HepG2 (cell line): ENCODE data around the gene SREBF1.

Experiments used
- CBFB ChIP-seq: sonication (generic); formaldehyde crosslinking; IDR thresholded peaks from 2 replicates; pipeline ENCODE4 v1.4.0; 2020; ENCODE audit warnings: missing genetic modification reagents
- CENPX ChIP-seq: sonication (generic); formaldehyde crosslinking; IDR thresholded peaks from 2 replicates; pipeline ENCODE4 v1.9.0; 2021; ENCODE audit warnings: mild to moderate bottlenecking, missing genetic modification reagents, moderate library complexity
- JUNB ChIP-seq: sonication (generic); formaldehyde crosslinking; IDR thresholded peaks from 2 replicates; pipeline ENCODE4 v1.8.0; 2022; ENCODE audit warnings: missing genetic modification reagents, mild to moderate bottlenecking, borderline replicate concordance
- POLR2A ChIP-seq, 2 experiments: IDR thresholded peaks; 2 replicates each; pipeline ENCODE4 v1.6.1; 2011; ENCODE audit warnings: low read depth in 2 of 2, low read length in 2 of 2, mild to moderate bottlenecking in 1 of 2, moderate library complexity in 1 of 2; ENCODE audit not compliant: insufficient read depth in 1 of 2
- TF ChIP-seq, protein P1 (sequence below), 2 experiments: fragments of 450-650 bp in 1 of 2; sonication (generic) in 1 of 2; formaldehyde crosslinking in 1 of 2; IDR thresholded peaks; 2 replicates each; pipeline versions ENCODE4 v1.6.1 to v1.8.0; 2016 to 2022; ENCODE audit warnings: antibody characterized with exemption in 1 of 2, mild to moderate bottlenecking in 1 of 2, missing genetic modification reagents in 1 of 2

DNA sequence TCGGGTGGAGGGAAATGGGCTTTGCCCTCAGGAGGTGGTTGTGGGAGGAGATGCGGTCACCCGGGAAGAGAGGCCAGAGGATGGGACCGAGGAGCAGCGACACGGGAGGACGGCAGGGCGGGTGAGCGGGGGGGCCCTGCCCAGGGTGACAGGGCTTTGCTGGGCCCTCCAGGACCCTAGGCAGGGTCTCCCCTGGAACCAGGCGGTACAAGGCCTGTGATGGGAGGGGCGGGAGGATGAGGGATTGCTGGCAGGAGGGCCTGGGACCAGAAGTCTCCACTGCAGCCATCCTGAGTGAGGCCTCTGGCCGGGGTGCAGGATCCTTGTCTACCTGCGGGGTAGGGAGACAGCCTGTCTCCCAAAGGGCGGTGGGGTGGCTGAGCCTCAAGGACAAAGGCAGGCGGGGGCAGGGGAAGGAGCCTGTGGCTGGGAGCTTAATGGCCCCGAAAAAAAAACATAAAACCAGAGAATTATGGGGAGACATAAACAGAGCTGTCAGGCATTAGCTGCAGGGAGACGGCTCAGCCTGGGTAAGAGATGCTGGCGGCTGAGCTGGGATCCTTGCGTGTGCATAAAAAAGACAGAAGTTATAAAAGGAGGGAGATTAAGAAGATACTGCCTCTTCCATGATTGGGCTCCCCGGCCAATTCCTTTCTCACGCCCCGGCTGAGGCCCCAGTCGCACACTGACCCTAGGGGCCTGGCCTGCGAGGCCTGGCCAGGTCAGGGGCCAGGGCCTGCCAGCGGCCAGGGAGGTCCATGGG lies 66.7 kb downstream of the SREBF1 start:
- TF ChIP-seq, protein P1, sequence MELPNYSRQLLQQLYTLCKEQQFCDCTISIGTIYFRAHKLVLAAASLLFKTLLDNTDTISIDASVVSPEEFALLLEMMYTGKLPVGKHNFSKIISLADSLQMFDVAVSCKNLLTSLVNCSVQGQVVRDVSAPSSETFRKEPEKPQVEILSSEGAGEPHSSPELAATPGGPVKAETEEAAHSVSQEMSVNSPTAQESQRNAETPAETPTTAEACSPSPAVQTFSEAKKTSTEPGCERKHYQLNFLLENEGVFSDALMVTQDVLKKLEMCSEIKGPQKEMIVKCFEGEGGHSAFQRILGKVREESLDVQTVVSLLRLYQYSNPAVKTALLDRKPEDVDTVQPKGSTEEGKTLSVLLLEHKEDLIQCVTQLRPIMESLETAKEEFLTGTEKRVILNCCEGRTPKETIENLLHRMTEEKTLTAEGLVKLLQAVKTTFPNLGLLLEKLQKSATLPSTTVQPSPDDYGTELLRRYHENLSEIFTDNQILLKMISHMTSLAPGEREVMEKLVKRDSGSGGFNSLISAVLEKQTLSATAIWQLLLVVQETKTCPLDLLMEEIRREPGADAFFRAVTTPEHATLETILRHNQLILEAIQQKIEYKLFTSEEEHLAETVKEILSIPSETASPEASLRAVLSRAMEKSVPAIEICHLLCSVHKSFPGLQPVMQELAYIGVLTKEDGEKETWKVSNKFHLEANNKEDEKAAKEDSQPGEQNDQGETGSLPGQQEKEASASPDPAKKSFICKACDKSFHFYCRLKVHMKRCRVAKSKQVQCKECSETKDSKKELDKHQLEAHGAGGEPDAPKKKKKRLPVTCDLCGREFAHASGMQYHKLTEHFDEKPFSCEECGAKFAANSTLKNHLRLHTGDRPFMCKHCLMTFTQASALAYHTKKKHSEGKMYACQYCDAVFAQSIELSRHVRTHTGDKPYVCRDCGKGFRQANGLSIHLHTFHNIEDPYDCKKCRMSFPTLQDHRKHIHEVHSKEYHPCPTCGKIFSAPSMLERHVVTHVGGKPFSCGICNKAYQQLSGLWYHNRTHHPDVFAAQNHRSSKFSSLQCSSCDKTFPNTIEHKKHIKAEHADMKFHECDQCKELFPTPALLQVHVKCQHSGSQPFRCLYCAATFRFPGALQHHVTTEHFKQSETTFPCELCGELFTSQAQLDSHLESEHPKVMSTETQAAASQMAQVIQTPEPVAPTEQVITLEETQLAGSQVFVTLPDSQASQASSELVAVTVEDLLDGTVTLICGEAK (IDR thresholded peaks at IDR 0.05), result no peak
- TF ChIP-seq, protein P1 (CRISPR knock-in tag; IDR thresholded peaks at IDR 0.05), result no peak
- TF ChIP-seq POLR2A (IDR thresholded peaks at IDR 0.05; ENCODE audit: insufficient read depth in 1 of 2, low read depth in 2 of 2, low read length in 2 of 2), result no peak
- TF ChIP-seq JUNB (CRISPR knock-in tag), result no peak
- no peak for TF ChIP-seq CENPX (CRISPR knock-in tag)
- TF ChIP-seq CBFB (CRISPR knock-in tag), result no peak
